ENCODE measurements around the gene KAZN.

- no peak for TF ChIP-seq EZH2 (IDR thresholded peaks at IDR 0.05; ENCODE audit: insufficient read depth, low read length)
- no peak for TF ChIP-seq CTCF (IDR thresholded peaks at IDR 0.05; ENCODE audit: insufficient read depth, low read depth, low read length)
These were observed 390.2 kb downstream of the KAZN start for GRCh38 chr1:14988636-14989035.
